Measurements from ENCODE around the gene EVX2.

- TF ChIP-seq CTCF (IDR thresholded peaks at IDR 0.05) = no peak
- no peak for TF ChIP-seq POLR2AphosphoS5 (IDR thresholded peaks at IDR 0.05)
- TF ChIP-seq EP300 (IDR thresholded peaks at IDR 0.05) = no peak
Measured at GRCh38 chr2:176122052-176122682, 38.4 kb upstream of the EVX2 start.
